Inferior parietal cortex (tissue), 1 donor: ENCODE data around the gene ZNF385C.
"Not testable (repeated sequence)": the region's sequence is repeated elsewhere in the genome, so short reads cannot be mapped to it uniquely, and the experiment has no call there.

ENCODE experiments used
- DNase-seq: peaks from one replicate; pipeline ENCODE4 v3.0.0-alpha.2; 2016; ENCODE audit errors: extremely low spot score

ZNF385C gene

DNA sequence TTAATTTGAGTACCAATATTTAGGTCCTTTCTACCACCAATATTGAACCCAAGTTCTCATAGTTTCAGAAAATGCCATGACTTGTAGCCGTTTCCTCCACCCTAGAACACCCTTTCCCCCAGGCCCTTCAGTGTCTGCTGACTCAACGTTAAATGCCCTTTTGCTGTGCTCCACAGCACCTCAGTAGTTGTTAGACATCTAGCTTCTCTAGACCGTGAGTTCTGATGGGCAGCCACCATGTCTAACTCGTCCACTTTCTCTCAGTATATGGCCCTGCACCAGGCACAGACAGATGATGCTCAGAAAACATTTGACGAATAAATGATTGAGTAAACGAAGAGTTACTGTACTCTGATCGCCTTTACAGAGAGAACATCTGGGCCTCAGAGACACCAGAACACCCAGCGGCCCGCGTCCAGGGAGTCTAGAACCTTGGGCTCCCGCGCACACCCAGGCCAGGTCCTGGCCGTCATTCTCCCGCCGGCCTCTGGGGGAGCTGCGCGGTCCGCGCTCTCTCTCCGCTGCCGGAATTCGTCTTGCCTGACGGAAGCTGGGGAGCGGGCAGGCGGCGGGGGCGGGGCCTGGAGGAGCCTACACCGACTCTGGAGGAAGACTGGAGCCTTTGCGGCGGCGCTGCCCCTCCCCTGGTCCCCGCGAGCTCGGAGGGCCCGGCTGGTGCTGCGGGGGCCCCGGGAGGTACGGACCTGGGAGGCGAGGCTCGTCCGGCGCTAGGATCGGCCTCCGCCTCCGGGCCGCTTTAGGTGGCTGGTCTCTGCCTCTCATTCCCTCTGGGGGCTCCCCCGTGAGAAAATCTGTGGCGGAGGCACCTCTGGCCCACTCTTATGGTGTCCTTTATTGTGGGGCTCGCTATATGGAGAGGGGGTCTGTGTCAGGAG lies 78.5 kb downstream of the ZNF385C start, which contains the start of gene NKIRAS2:
TSS of gene NKIRAS2 (plus strand) at position 582 of the 896 bp plus-strand sequence. CDS start 1,488 bp downstream, outside the sequence.
- DNase-seq, result peak; percentile 74

DNA sequence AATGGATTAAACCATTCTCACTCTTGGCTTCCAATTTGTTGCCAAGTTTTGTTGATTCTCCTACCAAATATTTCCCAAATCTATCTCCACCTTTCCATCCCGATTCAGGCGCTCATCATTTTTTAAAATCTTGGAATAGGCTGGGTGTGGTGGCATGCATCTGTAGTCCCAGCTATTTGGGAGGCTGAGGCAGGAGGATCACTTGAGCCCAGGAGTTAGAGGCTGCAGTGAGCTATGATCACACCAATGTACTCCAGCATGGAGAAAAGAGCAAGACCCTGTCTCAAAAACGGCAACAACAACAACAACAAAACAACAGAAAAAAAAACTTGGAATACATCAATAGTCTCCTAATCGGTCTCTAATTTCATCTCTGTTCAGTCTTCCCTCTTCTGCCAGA lies 79.3 kb downstream of the ZNF385C start:
- DNase-seq, result no peak

DNA sequence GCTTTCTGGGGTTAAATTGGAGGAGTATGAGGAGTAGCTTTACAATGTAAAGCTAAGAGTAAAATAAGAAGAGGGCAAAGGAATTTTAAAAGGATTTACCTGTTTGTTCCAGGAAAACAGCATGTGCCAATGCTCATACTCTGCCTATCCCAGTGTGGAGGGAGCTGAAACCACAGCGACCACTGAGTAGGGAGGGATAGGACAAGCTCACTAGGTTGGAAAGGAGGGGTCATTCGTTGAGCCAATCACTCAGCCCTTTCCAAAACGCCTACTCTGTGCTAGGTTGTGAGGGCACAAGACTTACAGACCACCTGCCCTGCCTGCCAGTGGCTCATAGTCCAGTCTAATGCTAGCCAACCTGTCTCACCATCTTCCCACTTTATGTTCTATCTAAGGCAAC lies 79.9 kb downstream of the ZNF385C start:
- no peak for DNase-seq

DNA sequence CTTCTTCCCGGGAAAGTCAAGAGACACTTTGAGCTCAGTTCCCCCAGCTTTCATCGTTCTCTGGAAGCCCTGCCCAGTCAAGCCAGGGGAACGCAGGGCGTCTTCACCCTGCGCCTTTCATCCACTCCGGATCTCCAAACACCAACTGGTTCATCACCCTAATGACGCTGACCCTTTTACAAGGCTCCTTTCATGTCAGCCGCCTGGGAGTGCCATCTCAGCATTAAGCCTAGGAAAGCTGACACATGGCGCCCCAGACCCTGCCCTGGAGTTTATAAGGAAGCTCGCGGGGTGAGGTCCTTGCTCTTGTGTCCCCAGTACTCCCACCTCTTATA lies 80.4 kb downstream of the ZNF385C start:
- no peak for DNase-seq

DNA sequence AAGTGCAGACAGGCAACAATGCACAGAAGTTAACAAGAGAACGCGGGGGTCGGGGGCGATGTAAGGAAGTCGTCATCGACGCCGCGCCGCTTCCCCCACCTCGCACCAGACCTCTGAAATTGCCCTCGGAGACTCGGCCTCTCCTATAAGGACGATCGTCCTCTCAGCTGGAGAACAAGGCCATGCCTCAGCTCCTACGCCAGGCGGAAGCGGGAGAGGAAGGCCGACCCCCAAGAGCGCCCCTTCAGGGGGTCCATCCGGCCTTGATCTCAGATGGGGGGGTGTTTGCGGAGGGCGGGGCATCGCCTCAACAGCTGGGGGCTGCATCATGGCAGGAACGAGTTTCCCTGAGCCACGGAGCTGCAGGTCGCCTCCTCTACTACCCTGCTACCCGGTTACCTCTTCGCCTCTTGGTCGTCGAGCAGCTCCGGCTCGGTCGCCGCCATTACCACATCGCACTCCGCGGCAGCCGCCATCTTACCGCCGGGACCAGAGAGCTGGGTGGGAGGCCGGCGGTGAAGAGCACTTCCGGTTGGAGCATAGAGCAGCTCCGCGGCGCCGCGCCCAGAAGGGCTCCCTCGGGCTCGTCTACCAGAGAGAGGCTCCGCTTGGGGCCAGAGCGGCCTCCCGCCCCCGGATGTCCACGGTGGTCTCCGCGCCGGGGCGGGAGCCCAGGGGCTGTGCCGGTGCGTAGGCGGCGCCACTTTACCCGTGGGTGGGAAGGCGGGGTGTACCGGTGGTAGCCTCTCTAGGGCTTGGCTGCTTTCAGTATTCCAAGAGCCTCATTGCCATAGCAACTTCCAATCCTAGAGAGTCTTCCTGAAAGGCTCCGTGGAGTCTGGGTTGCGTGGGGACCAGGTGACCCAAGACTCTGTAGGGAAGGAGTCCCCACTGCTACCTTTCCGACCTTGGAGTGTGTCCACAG lies 81.1 kb downstream of the ZNF385C start, which contains the start of gene DNAJC7:
TSS of gene DNAJC7 (minus strand) at position 499 of the 925 bp plus-strand sequence. CDS start at position 476, 23 bp downstream.
- peak; percentile 86 for DNase-seq

DNA sequence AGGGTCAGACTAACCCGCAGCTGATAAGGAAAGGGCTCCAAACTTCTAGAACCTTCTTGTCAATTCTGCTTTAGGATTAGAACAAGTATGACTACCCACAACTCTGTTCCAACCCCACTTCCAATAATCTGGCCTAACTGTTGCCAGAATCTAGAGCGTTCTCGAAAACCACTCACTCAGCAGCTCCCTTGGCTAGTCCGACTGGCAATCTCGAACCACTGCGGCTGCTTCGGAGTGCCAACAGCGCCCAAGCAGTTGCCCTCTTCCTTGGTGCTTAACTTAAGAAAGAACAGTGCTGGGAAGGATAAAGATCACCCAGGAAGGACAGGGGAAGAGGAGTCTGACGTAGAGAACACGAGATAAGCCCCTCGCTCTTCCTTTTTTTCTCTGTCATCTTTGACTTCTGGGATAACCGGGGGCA lies 81.9 kb downstream of the ZNF385C start:
- DNase-seq, result no peak

DNA sequence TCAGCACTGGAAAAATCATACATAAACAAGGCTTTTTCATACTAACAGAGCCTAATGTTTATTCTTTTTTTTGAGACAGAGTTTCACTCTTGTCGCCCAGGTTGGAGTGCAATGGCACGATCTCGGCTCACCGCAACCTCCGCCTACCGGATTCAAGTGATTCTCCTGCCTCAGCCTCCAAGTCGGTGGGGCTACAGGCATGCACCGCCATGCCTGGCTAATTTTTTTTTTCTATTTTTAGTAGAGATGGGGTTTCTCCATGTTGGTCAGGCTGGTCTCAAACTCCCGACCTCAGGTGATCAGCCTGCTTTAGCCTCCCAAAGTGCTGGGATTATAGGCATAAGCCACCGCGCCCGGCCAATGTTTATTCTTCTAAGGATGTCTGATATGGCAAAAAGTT lies 84.5 kb downstream of the ZNF385C start:
- not testable (repeated sequence) for DNase-seq

DNA sequence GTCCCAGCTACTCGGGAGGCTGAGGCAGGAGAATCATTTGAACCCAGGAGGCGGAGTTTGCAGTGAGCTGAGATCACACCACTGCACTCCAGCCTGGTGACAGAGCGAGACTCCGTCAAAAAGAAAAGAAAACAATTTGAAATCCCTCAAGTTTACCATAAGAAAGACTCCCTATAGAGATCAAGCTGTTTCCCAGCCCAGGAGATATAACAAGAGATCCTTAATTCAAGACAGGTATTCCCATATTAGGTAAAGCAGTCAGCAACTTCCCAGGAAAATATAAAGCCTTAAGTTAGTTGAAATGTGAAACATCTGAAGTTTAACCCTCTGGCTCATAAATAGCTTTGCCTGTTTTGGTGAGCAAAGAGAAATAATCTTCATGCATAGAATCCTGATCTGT lies 85.9 kb downstream of the ZNF385C start:
- DNase-seq, result not testable (repeated sequence)

DNA sequence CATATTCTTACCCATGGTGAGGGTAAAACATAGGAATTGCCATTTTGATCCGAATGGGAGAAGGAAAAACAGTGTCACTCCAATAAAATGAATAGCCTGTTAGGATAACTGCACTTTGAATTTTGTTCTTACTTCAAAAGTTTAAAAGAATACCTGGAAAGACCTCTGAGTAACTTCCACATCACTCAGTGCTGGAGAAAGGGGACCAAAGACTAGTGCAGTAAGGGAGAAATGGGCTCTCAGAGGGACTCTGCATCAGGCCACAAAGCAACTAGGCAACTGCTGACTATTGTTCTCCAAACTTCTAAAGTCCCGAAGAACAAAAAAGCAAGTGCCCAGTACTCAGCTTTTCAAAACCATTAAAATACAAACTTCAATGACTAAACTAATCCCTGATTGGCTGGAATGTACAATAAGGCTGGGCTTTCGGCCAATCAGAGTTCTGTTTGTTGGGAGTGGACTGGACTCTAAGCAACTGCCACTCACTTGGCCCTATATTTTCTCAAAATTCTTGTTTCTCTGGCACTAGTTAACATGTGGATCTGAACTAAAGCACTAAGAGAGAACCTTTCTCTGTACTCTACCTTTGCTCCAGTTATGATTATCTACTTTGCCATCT lies 87.3 kb downstream of the ZNF385C start:
- no peak for DNase-seq

DNA sequence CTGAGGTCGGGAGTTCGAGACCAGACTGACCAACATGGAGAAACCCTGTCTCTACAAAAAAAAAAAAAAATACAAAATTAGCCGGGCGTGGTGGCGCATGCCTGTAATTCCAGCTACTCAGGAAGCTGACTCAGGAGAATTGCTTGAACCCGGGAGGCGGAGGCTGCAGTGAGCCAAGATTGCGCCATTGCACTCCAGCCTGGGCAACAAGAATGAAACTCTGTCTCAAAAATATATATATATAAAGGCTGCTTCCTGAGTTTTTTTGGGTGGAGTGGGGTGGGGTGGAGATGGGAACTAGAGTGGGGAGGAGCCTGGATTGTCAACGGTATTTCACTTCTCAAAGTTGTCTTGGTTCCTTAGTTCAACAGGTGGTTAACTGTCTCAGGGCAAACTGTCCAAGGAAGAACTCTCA lies 88.0 kb downstream of the ZNF385C start:
- DNase-seq, result not testable (repeated sequence)

DNA sequence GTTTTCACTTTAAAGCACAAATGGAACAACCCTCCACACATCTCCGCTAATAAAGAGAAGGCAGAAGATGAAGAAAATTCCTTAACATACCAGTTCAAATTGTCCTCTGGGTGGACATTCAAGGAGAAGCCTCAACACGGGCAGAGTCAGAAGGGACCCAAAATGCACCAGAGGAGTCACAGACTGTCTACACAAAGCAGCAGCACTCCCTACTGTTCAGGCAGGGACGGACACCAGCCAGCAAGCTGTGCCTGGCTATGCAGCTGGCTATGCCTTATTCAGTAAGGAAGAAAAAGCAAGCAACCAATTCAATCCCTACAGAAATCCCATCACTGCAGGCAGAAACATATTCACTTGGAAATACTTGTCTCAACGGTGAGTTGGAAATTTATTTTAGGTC lies 89.1 kb downstream of the ZNF385C start:
- peak; percentile 72 for DNase-seq

DNA sequence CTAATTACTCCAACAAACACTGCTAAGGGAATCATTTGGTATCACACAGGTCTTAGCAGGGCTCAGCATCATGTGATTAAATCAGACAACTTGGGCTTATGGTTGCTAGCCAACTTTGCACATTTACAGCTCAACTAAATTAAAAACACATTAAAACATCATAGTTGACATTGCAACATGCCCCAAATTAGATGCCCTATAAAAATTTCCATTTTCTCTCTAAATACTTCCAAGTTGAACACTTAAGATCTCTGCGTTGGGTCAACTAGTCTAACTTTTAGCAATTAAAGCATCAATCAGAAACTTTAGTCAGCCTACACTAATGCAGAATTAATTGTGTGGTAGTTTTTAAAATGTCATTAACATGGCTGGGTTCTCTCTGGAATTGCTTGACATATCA lies 93.1 kb downstream of the ZNF385C start:
- DNase-seq, result no peak

DNA sequence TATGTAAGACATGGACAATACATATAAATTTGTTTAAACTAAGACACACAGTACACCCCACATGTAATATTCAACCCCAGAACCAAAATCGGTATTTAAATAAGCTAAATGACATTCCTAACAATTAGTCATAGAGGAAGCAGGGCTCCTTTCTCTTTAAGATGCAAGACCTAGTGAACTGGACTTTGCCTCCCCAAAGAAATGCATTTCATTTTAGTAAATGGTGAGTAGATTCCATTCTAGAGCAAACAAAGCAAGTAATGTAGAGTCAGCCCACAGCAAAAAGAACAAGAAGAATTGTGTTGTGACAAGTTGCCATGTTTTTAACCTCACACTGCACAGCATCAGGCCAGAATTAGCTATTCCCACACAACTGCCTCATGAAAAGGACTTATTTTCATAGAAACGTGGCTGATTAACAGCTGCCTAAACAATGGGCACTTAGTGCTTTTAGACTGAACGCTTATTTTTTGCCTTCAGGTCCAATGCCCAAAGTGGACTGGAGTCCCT lies 95.4 kb downstream of the ZNF385C start:
- DNase-seq, result no peak

DNA sequence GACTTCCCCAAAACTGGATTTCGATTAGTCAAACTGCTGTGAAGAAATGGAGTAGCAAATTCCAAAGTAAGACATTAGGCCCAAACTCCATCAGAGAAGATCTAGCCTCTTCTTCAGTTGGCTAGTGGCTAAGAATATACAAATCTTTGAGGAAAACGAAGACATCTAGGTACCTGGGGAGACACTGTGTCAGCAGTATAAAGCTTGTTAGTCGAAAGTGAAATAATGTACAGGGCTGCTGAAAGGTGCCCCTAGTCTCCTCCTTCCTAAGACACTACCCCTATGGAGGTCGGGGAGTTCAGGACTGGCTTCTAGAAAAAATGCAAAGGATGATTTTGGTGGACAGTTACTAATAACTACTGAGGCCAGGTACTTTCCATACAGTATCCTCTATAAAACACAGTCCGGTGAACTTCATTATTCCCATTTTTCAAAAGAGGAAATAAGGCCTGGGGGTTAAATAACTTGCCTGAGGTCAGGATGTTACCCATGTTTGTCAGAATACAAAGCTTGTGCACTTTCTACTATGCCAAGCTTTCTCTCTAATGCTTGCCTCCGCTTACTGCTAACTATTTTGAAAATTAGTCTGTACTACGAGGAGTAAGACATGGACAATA lies 96.0 kb downstream of the ZNF385C start:
- DNase-seq, result no peak

DNA sequence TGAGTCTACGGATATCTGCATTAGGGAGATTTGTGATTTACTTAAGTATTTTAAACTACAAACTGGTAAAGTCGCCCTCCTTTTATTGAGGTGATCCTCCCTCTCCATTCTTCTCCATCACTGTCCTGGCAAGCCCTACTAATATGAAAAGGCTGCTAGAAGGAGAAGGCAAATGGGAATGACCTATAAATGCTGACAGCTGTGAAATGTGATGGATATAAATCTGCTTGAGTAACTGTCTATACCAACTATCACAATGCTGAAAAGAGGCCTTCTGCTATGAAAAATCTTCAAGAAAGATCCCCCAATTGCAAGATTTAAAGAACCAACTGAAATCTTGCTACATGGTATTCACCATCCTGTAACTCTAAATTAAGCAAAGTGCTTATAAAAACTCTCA lies 96.5 kb downstream of the ZNF385C start:
- DNase-seq, result no peak

DNA sequence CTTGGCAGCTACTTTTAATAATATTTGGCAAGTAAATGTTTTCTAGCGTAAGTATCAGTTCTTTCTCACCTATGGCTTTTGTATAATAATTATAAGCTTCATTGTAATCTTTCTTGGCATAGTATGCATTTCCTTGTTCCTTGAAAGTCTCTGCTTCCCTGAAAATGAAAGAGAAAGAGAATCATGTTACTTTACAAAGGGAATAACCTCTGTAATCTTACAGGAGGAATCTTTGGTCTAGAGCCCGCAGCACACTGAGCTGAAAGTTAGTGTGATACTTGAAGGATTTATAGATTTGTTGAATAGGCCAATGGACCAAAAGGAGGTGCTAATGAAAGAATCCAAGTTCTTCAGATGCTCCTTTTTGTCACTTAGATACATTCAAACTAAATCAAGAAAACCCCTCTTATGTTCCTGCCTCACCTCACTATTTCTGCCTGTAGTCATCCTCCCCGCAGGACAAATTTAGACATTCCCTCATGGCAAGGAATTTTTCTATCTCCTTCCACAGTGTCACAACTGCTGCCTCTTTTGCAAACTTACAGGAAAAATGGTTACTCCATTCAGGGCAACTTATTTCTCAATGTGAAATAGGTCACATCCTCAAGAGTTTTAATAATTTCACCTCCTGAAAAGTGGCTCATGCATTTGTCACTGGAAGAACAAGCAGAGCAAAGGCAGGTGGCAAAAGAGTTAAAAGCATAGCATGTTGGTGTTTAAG lies 97.7 kb downstream of the ZNF385C start:
- no peak for DNase-seq

DNA sequence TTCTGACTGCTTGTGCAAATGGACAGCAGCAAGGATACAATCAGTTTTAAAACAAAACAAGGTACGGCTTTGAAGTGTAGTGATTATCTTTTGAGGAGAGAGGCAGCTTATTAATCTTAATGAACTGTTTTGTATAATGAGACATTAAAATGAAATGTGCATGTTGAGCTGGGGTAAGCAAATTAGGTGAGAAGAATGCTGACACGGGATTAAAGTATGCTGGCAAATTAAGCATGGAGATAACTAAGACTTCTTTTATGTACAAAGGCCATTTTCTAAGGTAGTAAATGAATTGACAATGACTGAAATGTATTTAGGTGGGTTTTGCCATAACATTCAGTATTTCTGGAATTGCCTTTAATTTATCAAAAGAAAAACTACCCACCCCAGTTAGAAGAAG lies 99.8 kb downstream of the ZNF385C start:
- no peak for DNase-seq

DNA sequence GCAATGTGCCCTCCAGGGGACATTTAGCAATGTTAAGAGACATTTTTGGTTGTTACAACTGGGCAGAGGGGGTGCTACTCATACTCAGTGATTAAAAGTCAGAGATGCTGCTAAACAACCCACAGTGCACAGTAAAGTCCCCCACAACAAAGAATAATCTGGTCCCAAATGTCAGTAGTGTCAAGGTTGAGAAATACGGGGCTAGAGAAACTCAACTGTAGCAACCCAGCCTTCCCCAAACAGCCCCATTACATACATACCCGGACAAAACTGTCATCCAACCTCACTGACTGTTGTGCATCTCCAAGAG lies 101.5 kb downstream of the ZNF385C start:
- no peak for DNase-seq

DNA sequence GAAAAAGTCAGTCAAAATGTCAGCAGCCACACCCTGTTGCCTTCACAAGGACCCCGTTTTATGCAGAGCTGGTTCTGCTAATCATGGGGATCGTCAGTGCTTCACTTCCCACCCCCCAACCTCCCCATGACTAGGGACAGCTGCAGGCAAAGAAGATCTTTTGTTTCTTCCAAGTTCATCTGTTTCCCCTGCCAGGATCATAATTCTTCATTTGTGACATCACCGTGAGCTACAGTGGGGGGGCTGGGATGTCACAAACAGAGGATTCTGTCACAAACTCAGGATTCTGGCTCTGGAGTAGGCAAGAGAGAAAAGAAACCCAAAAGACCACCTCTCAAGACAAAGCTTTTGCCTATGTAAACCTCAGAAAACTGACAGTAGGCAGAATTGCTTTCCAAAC lies 105.7 kb downstream of the ZNF385C start:
- DNase-seq, result peak; percentile 71

DNA sequence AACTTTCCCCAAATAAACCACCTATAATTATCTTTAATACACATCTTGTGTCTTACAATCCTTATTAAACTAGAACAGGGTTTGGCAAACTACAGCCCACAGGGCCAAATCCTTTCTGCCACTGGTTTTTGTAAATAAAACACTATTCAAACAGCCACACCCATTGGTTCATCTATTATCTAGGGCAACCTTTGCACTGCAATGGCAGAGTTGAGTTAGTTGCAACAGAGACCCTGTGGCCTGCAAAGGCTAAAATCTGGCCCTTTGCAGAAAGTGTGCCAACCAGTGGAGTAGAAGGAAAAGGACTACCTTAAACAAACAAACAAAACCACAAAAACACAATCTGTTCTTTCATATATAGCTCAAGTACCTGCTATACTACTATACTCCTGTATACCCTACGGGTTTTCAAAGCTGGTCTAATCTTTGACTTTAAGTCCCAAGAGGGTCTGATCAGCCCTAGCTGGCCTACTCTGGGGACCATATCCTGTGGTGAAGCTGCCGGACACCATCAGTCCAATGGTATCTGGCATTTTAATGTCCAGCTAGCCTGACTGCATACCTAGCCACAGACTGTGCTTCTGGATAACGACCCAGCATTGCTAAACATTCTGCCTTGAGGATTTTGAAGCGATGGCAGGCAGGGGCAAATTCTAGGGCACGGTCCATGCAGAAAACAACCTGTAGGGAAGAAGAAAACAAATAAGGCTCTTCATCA lies 108.4 kb downstream of the ZNF385C start:
- DNase-seq, result no peak
